Trophoblast cell (in vitro differentiated cells and primary cell): ENCODE results near the gene RHNO1.

Experiments
- DNase-seq, 2 donors: peaks; one replicate each; pipeline ENCODE4 v3.0.0-alpha.2; 2016
- H2AFZ ChIP-seq: 2 replicates; pipeline ENCODE4 v1.6.1; 2013; ENCODE audit warnings: low read length, moderate library complexity, mild to moderate bottlenecking; ENCODE audit not compliant: insufficient read depth, poor library complexity
- H2AK5ac ChIP-seq: 2 replicates; pipeline ENCODE4 v1.6.1; 2013; ENCODE audit warnings: mild to moderate bottlenecking, low read length
- H2BK120ac ChIP-seq: 2 replicates; pipeline ENCODE4 v1.6.1; 2013; ENCODE audit warnings: low read length, mild to moderate bottlenecking, moderate library complexity; ENCODE audit not compliant: insufficient read depth, poor library complexity
- H2BK12ac ChIP-seq: 2 replicates; pipeline ENCODE4 v1.6.1; 2013; ENCODE audit warnings: mild to moderate bottlenecking, low read length, moderate library complexity
- H2BK5ac ChIP-seq: 2 replicates; pipeline ENCODE4 v1.6.1; 2013; ENCODE audit warnings: low read length, low read depth, moderate library complexity, mild to moderate bottlenecking; ENCODE audit not compliant: poor library complexity
- H3K14ac ChIP-seq: 2 replicates; pipeline ENCODE4 v1.6.1; 2013; ENCODE audit warnings: mild to moderate bottlenecking, low read length
- H3K18ac ChIP-seq: 2 replicates; pipeline ENCODE4 v1.6.1; 2013; ENCODE audit warnings: mild to moderate bottlenecking, low read length
- H3K23ac ChIP-seq: 2 replicates; pipeline ENCODE4 v1.6.1; 2013; ENCODE audit warnings: low read length
- H3K27ac ChIP-seq: 2 replicates; pipeline ENCODE4 v1.5.1; 2013; ENCODE audit warnings: low read depth, mild to moderate bottlenecking, inconsistent platforms, low read length, moderate library complexity
- H3K27me3 ChIP-seq: 2 replicates; pipeline ENCODE4 v1.6.1; 2013; ENCODE audit warnings: inconsistent platforms, mild to moderate bottlenecking, low read length, moderate library complexity; ENCODE audit not compliant: insufficient read depth
- H3K36me3 ChIP-seq, 2 experiments: 1 replicate in 1 of 2; 2 replicates in 1 of 2; pipeline ENCODE4 v1.6.1; 2013; ENCODE audit warnings: low read length in 2 of 2, mild to moderate bottlenecking in 2 of 2, moderate library complexity in 1 of 2; ENCODE audit not compliant: insufficient read depth in 2 of 2, control insufficient read depth in 1 of 2
- H3K4ac ChIP-seq: 2 replicates; pipeline ENCODE4 v1.6.1; 2013; ENCODE audit warnings: low read depth, mild to moderate bottlenecking, low read length, moderate library complexity
- H3K4me1 ChIP-seq, 2 experiments: 1 replicate in 1 of 2; 2 replicates in 1 of 2; pipeline ENCODE4 v1.6.1; 2013; ENCODE audit warnings: low read length in 2 of 2, mild to moderate bottlenecking in 2 of 2, moderate library complexity in 1 of 2; ENCODE audit not compliant: insufficient read depth in 2 of 2, control insufficient read depth in 1 of 2
- H3K4me2 ChIP-seq: 2 replicates; pipeline ENCODE4 v1.6.1; 2013; ENCODE audit warnings: inconsistent platforms, mild to moderate bottlenecking, low read length, moderate library complexity
- H3K4me3 ChIP-seq: 2 replicates; pipeline ENCODE4 v1.5.1; 2013; ENCODE audit warnings: mild to moderate bottlenecking, low read depth, low read length, inconsistent platforms
- H3K79me1 ChIP-seq: one replicate; pipeline ENCODE4 v1.6.1; 2013; ENCODE audit warnings: low read length
- H3K79me2 ChIP-seq: 2 replicates; pipeline ENCODE4 v1.6.1; 2013; ENCODE audit warnings: low read length, mild to moderate bottlenecking; ENCODE audit not compliant: control insufficient read depth, insufficient read depth, poor library complexity
- H3K9ac ChIP-seq: 2 replicates; pipeline ENCODE4 v1.6.1; 2013; ENCODE audit warnings: mild to moderate bottlenecking, low read length
- H3K9me3 ChIP-seq: 2 replicates; pipeline ENCODE4 v1.6.1; 2013; ENCODE audit warnings: low read depth, mild to moderate bottlenecking, control low read depth, inconsistent platforms, low read length; ENCODE audit not compliant: insufficient read depth
- H4K12ac ChIP-seq: 2 replicates; pipeline ENCODE4 v1.6.1; 2013; ENCODE audit warnings: low read depth, mild to moderate bottlenecking, low read length, moderate library complexity
- H4K8ac ChIP-seq: 2 replicates; pipeline ENCODE4 v1.6.1; 2013; ENCODE audit warnings: low read depth, mild to moderate bottlenecking, low read length, moderate library complexity
- H4K91ac ChIP-seq: one replicate; pipeline ENCODE4 v1.6.1; 2013; ENCODE audit warnings: low read depth, mild to moderate bottlenecking, low read length, moderate library complexity
- WGBS: extraction: QIAGEN DNeasy Blood & Tissue Kit; methylation state at CpG from one replicate; pipeline ENCODE4 v1.1.7; 2013; ENCODE audit warnings: missing lambda C conversion rate; ENCODE audit not compliant: insufficient read length, insufficient coverage; ENCODE audit errors: extremely low coverage; 5-methylcytosine and 5-hydroxymethylcytosine counted together

Gene RHNO1

GRCh38 chr12:2890388-2891239, 13.6 kb downstream of the RHNO1 start, which contains the start of gene TULP3:
TULP3 (plus strand) TSS chr12:2890891; CDS start chr12:2890948, 57 bp downstream.
- H3K4me3 ChIP-seq: peak within 1 kb of the TSS; percentile 91
- H2BK5ac ChIP-seq: peak within 1 kb of the TSS; percentile 78
- H3K4me2 ChIP-seq: peak within 1 kb of the TSS; percentile 90
- no peak within 1 kb of the TSS for H3K23ac ChIP-seq
- H4K12ac ChIP-seq: peak within 1 kb of the TSS; percentile 97
- peaks cover 8% of the 10 kb centered on the region for H3K79me2 ChIP-seq
- H3K9me3 ChIP-seq: no peaks in the 10 kb centered on the region
- WGBS: no CpG with 5 or more reads among the region's 83 CpGs
- H2BK12ac ChIP-seq: peak within 1 kb of the TSS; percentile 56
- H3K27me3 ChIP-seq: no peaks in the 10 kb centered on the region
- H3K36me3 ChIP-seq: peaks cover 5 to 12% of the 10 kb centered on the region in 2 experiments
- peak within 1 kb of the TSS; percentile 89 for H3K9ac ChIP-seq
- H3K18ac ChIP-seq: peak within 1 kb of the TSS; percentile 88
- H2AFZ ChIP-seq: peak within 1 kb of the TSS; percentile 97
- peak within 1 kb of the TSS; percentile 76 for H3K4ac ChIP-seq
- peak within 1 kb of the TSS; percentile 92 for H4K91ac ChIP-seq
- DNase-seq: peak; percentile 98 to 99
- H3K27ac ChIP-seq: peak within 1 kb of the TSS; percentile 59
- H4K8ac ChIP-seq: peak within 1 kb of the TSS; percentile 95
- peak within 1 kb of the TSS; percentile 91 for H2BK120ac ChIP-seq
- peak within 1 kb of the TSS; percentile 93 for H3K14ac ChIP-seq
- peak within 1 kb of the TSS; percentile 96 for H2AK5ac ChIP-seq
- peaks cover 5 to 6% of the 10 kb centered on the region in 2 experiments for H3K4me1 ChIP-seq
- peaks cover 10% of the 10 kb centered on the region for H3K79me1 ChIP-seq

- no peak overlapping the region for H3K4ac ChIP-seq
- peaks cover 8% of the 10 kb centered on the region for H3K79me2 ChIP-seq
- no peak overlapping the region for H3K23ac ChIP-seq
- WGBS: no CpG with 5 or more reads among the region's 42 CpGs
- peak overlapping the region; percentile 59 for H3K27ac ChIP-seq
- peak overlapping the region; percentile 95 for H2AFZ ChIP-seq
- H3K27me3 ChIP-seq: no peaks in the 10 kb centered on the region
- peak overlapping the region; percentile 43 for H3K18ac ChIP-seq
- H3K14ac ChIP-seq: peak overlapping the region; percentile 86
- peak overlapping the region; percentile 41 for H2BK12ac ChIP-seq
- H3K9me3 ChIP-seq: no peaks in the 10 kb centered on the region
- H4K12ac ChIP-seq: peak overlapping the region; percentile 76
- H2BK5ac ChIP-seq: peak overlapping the region; percentile 77
- peaks cover 5 to 6% of the 10 kb centered on the region in 2 experiments for H3K4me1 ChIP-seq
- H4K8ac ChIP-seq: peak overlapping the region; percentile 89
- peak overlapping the region; percentile 90 for H3K4me2 ChIP-seq
- DNase-seq: peak; percentile 57 to 72
- peak overlapping the region; percentile 91 for H3K4me3 ChIP-seq
- H3K36me3 ChIP-seq: peaks cover 5 to 6% of the 10 kb centered on the region in 2 experiments
- H3K9ac ChIP-seq: peak overlapping the region; percentile 64
- H4K91ac ChIP-seq: peak overlapping the region; percentile 77
- H2BK120ac ChIP-seq: peak overlapping the region; percentile 91
- peaks cover 10% of the 10 kb centered on the region for H3K79me1 ChIP-seq
- H2AK5ac ChIP-seq: no peak overlapping the region
Measured at GRCh38 chr12:2891240-2892053, 14.4 kb downstream of the RHNO1 start.

- Histone ChIP-seq H3K9ac (no peak overlapping the region), H3K23ac (no peak overlapping the region), H3K4ac (no peak overlapping the region), H4K91ac (no peak overlapping the region), H3K9me3 (no peaks in the 10 kb centered on the region), H3K4me2 (no peak overlapping the region), H3K18ac (no peak overlapping the region), H3K27me3 (no peaks in the 10 kb centered on the region), H2BK120ac (no peak overlapping the region), H4K8ac (no peak overlapping the region), H2AK5ac (no peak overlapping the region), H3K27ac (no peak overlapping the region), H3K14ac (no peak overlapping the region), H3K4me3 (no peak overlapping the region), H3K79me1 (peaks cover 10% of the 10 kb centered on the region), H2BK5ac (no peak overlapping the region), H3K36me3 (peaks cover 4 to 5% of the 10 kb centered on the region in 2 experiments), H3K79me2 (peaks cover 8% of the 10 kb centered on the region), H2BK12ac (no peak overlapping the region), H3K4me1 (peaks cover 5 to 6% of the 10 kb centered on the region in 2 experiments), H4K12ac (no peak overlapping the region), H2AFZ (no peak overlapping the region)
- no peak for DNase-seq
- WGBS: no CpG with 5 or more reads among the region's 12 CpGs
Measured at GRCh38 chr12:2892246-2892645, 15.2 kb downstream of the RHNO1 start.

- H3K4me2 ChIP-seq: no peak overlapping the region
- no peak overlapping the region for H4K12ac ChIP-seq
- no CpG with 5 or more reads among the region's 8 CpGs for WGBS
- H3K4me1 ChIP-seq: peaks cover 5 to 6% of the 10 kb centered on the region in 2 experiments
- no peak overlapping the region for H2AK5ac ChIP-seq
- no peak overlapping the region for H4K8ac ChIP-seq
- H3K27ac ChIP-seq: no peak overlapping the region
- no peak overlapping the region for H3K4me3 ChIP-seq
- DNase-seq: peak; percentile 19 to 56
- H3K4ac ChIP-seq: no peak overlapping the region
- H3K79me2 ChIP-seq: peaks cover 8% of the 10 kb centered on the region
- no peaks in the 10 kb centered on the region for H3K27me3 ChIP-seq
- no peak overlapping the region for H2AFZ ChIP-seq
- no peaks in the 10 kb centered on the region for H3K9me3 ChIP-seq
- H4K91ac ChIP-seq: no peak overlapping the region
- H2BK5ac ChIP-seq: no peak overlapping the region
- H3K18ac ChIP-seq: no peak overlapping the region
- peaks cover 10% of the 10 kb centered on the region for H3K79me1 ChIP-seq
- no peak overlapping the region for H2BK120ac ChIP-seq
- H3K9ac ChIP-seq: no peak overlapping the region
- no peak overlapping the region for H3K23ac ChIP-seq
- no peak overlapping the region for H2BK12ac ChIP-seq
- H3K14ac ChIP-seq: no peak overlapping the region
- peaks cover 2% of the 10 kb centered on the region in 2 experiments for H3K36me3 ChIP-seq
Measured at GRCh38 chr12:2893007-2893406, 16.0 kb downstream of the RHNO1 start.
